Upper lobe of right lung (tissue), 1 donor: ENCODE measurements around the gene ASCL1. TPM values are rescaled to one million over a fixed set of nuclear protein-coding genes. Genes with fewer than 3 reads are reported as not detected.

Source experiments
- ATAC-seq: fragments of 200-7000 bp; cut with Tn5 transposase; one replicate; pipeline ENCODE4 v1.9.1; 2020; ENCODE audit warnings: mild to moderate bottlenecking, moderate library complexity
- DNase-seq: peaks from one replicate; pipeline ENCODE4 v3.0.0-alpha.2; 2020
- H3K27ac ChIP-seq: fragments of 200-600 bp; one replicate; pipeline ENCODE4 v1.8.0; 2022
- H3K27me3 ChIP-seq: fragments of 200-600 bp; one replicate; pipeline ENCODE4 v1.8.0; 2022; ENCODE audit warnings: mild to moderate bottlenecking
- H3K36me3 ChIP-seq: fragments of 200-600 bp; one replicate; pipeline ENCODE4 v1.8.0; 2022
- H3K4me1 ChIP-seq: fragments of 200-600 bp; one replicate; pipeline ENCODE4 v1.8.0; 2022
- H3K4me3 ChIP-seq: fragments of 200-600 bp; one replicate; pipeline ENCODE4 v1.8.0; 2022; ENCODE audit warnings: mild to moderate bottlenecking
- H3K9me3 ChIP-seq: fragments of 200-600 bp; one replicate; pipeline ENCODE4 v1.8.0; 2022
- CTCF ChIP-seq: fragments of 200-600 bp; IDR thresholded peaks from one replicate; pipeline ENCODE4 v1.8.0; 2022; ENCODE audit warnings: antibody characterized with exemption
- intact Hi-C: fragments of 100-400 bp; cut with DNase I; formaldehyde crosslinking; loops from one replicate; pipeline ENCODE4 v1.11.0; 2022
- total RNA-seq: library from RNA; stranded (reverse); fragmentation: NEBNext Ultra II Directional; extraction: Animal tissue kit (Norgen Biotek cat#: 25700); gene quantifications from one replicate; pipeline ENCODE4 v1.2.1, GENCODE V29; 2021
- donor health status: DM: no; HTN: yes; CAD: no; lungs with severe emphysema.

The ASCL1 gene
- total RNA-seq, 1 donor from 2014 or later: not detected

GRCh38 chr12:102958830-102959176 lies 1.3 kb downstream of the ASCL1 start:
- Histone ChIP-seq H3K4me3 (peak overlapping the region; percentile 37), H3K27ac (no peak overlapping the region), H3K4me1 (peaks cover 8% of the 10 kb centered on the region), H3K36me3 (no peaks in the 10 kb centered on the region), H3K9me3 (no peaks in the 10 kb centered on the region), H3K27me3 (peaks cover 88% of the 10 kb centered on the region)
- DNase-seq (no peak), ATAC-seq (no peak)
- intact Hi-C loops: no loop called here
- no peak for TF ChIP-seq CTCF

GRCh38 chr12:102959391-102959790 lies 1.9 kb downstream of the ASCL1 start:
- Histone ChIP-seq H3K27me3 (peaks cover 88% of the 10 kb centered on the region), H3K36me3 (no peaks in the 10 kb centered on the region), H3K4me3 (no peak overlapping the region), H3K9me3 (no peaks in the 10 kb centered on the region), H3K27ac (no peak overlapping the region), H3K4me1 (peaks cover 8% of the 10 kb centered on the region)
- no peak for DNase-seq
- TF ChIP-seq CTCF: no peak
- no peak for ATAC-seq
- intact Hi-C loops: no loop called here

- H3K36me3 ChIP-seq: no peaks in the 10 kb centered on the region
- H3K9me3 ChIP-seq: no peaks in the 10 kb centered on the region
- peaks cover 8% of the 10 kb centered on the region for H3K4me1 ChIP-seq
- no peak for ATAC-seq
- H3K27me3 ChIP-seq: peaks cover 90% of the 10 kb centered on the region
- DNase-seq: no peak
- intact Hi-C loops: no loop called here
- TF ChIP-seq CTCF: no peak
- H3K4me3 ChIP-seq: no peak overlapping the region
- H3K27ac ChIP-seq: no peak overlapping the region
Observed at GRCh38 chr12:102960766-102961465, 3.4 kb downstream of the ASCL1 start.

GRCh38 chr12:102961466-102961855 lies 4.0 kb downstream of the ASCL1 start:
- no peaks in the 10 kb centered on the region for H3K36me3 ChIP-seq
- no peak overlapping the region for H3K27ac ChIP-seq
- peaks cover 8% of the 10 kb centered on the region for H3K4me1 ChIP-seq
- intact Hi-C loops: no loop called here
- TF ChIP-seq CTCF: no peak
- peaks cover 87% of the 10 kb centered on the region for H3K27me3 ChIP-seq
- ATAC-seq: no peak
- no peak for DNase-seq
- no peak overlapping the region for H3K4me3 ChIP-seq
- no peaks in the 10 kb centered on the region for H3K9me3 ChIP-seq

- intact Hi-C loops: no loop called here
- Histone ChIP-seq H3K9me3 (no peaks in the 10 kb centered on the region), H3K4me1 (peaks cover 7% of the 10 kb centered on the region), H3K27me3 (peaks cover 83% of the 10 kb centered on the region), H3K27ac (no peak overlapping the region), H3K4me3 (no peak overlapping the region), H3K36me3 (no peaks in the 10 kb centered on the region)
- ATAC-seq (no peak), DNase-seq (no peak)
- no peak for TF ChIP-seq CTCF
Observed at GRCh38 chr12:102962532-102962931, 5.1 kb downstream of the ASCL1 start.

GRCh38 chr12:102962986-102963385 lies 5.5 kb downstream of the ASCL1 start:
- H3K27me3 ChIP-seq: peaks cover 79% of the 10 kb centered on the region

More at GRCh38 chr12:102962986-102963385, 5.5 kb downstream of the ASCL1 start:
- H3K27ac ChIP-seq: no peak overlapping the region
- ATAC-seq: no peak
- H3K4me1 ChIP-seq: peaks cover 3% of the 10 kb centered on the region
- DNase-seq: no peak
- no peaks in the 10 kb centered on the region for H3K36me3 ChIP-seq
- intact Hi-C loops: no loop called here
- no peak overlapping the region for H3K4me3 ChIP-seq
- no peak for TF ChIP-seq CTCF
- no peaks in the 10 kb centered on the region for H3K9me3 ChIP-seq
